ENCODE measurements around the gene ASH1L.
"Not testable (repeated sequence)": the region's sequence is repeated elsewhere in the genome, so short reads cannot be mapped to it uniquely, and the experiment has no call there.

Gene ASH1L

DNA sequence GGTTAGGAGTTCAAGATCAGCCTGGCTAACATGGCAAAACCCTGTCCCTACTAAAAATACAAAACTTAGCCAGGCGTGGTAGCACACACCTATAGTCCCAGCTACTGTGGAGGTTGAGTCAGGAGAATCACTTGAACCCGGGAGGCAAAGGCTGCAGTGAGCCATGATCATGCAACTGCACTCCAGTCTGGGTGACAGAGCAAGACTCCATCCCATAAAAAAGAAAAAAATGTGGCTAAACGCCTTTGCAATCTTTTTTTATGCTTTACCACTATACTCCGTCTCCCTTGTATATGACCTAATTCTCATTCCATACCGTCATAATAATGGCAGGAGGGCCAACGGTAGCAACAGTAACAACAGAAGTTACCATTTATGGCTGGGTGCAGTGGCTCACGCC lies 109.5 kb downstream of the ASH1L start:
- no peak for DNase-seq (ENCODE audit: low read depth, low spot score)

DNA sequence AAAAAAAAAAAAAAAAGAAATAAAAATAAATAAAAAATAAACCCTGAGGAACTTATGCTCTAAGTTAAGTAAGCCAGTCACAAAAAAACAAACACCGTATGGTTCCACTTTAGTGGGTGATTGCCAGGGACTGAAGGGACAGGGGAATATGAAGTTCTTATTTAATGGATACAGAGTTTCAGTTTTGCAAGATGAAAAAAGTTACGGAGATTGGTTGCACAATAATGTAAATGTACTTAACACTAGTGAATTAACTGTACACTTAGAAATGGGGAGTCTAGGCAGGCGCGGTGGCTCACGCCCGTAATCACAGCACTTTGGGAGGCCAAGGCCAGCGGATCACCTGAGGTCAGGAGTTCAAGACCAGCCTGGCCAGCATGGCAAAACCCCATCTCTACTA lies 111.4 kb downstream of the ASH1L start:
- DNase-seq (ENCODE audit: low read depth, low spot score): no peak

DNA sequence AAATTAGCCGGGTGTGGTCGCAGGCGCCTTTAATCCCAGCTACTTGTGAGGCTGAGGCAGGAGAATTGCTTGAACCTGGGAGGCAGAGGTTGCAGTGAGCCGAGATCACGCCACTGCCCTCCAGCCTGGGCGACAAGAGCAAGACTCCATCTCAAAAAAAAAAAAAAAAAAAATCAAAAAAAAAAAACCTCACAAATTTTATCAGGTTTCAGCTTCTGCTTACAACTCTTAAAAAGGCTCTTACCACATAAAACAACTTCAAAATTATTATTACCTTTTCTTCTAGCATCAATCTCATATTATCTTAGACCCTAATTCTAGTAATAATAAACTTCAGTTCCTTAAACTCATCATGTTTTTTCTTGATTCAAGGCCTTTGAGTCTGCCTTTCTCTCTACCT lies 120.2 kb downstream of the ASH1L start:
- not testable (repeated sequence) for DNase-seq (ENCODE audit: low read depth, low spot score)

GRCh38 chr1:155437405-155437804 lies 125.2 kb downstream of the ASH1L start:
- DNase-seq (ENCODE audit: low read depth, low spot score): no peak

DNA sequence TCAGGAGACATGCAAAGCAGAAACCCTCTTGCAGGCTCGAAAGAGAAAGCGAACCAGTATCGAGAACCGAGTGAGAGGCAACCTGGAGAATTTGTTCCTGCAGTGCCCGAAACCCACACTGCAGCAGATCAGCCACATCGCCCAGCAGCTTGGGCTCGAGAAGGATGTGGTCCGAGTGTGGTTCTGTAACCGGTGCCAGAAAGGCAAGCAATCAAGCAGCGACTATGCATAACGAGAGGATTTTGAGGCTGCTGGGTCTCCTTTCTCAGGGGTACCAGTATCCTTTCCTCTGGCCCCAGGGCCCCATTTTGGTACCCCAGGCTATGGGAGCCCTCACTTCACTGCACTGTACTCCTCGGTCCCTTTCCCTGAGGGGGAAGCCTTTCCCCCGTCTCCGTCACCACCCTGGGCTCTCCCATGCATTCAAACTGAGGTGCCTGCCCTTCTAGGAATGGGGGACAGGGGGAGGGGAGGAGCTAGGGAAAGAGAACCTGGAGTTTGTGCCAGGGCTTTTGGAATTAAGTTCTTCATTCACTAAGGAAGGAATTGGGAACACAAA lies 128.7 kb downstream of the ASH1L start:
- DNase-seq (ENCODE audit: low read depth, low spot score): not testable (repeated sequence)

DNA sequence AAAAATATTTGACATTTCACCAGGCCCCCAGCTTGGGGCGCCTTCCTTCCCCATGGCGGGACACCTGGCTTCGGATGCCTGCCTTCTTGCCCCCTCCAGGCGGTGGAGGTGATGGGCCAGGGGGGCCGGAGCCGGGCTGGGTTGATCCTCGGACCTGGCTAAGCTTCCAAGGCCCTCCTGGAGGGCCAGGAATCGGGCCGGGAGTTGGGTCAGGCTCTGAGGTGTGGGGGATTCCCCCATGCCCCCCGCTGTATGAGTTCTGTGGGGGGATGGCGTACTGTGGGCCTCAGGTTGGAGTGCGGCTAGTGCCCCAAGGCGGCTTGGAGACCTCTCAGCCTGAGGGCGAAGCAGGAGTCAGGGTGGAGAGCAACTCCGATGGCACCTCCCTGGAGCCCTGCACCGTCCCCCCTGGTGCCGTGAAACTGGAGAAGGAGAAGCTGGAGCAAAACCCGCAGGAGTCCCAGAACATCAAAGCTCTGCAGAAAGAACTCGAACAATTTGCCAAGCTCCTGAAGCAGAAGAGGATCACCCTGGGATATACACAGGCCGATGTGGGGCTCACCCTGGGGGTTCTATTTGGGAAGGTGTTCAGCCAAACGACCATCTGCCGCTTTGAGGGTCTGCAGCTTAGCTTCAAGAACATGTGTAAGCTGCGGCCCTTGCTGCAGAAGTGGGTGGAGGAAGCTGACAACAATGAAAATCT lies 129.3 kb downstream of the ASH1L start:
- not testable (repeated sequence) for DNase-seq (ENCODE audit: low read depth, low spot score)

DNA sequence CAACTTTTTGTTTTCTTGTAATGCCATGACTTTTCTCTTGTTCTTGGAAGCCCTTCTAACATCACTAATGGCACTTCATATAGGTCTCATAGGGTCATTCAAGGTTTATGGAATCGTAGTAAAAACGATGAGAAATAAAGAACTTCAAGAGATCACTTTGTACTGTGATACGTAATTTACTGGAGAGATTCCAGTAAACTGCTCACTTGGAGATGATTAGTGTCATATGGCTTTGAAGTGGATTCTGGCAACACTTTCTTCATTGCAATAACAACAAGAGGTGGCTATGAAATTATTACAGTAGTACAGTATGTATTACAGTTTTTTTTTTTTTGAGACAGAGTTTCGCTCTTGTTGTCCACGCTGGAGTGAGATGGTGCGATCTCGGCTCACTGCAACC lies 138.5 kb downstream of the ASH1L start:
- DNase-seq (ENCODE audit: low read depth, low spot score): no peak

DNA sequence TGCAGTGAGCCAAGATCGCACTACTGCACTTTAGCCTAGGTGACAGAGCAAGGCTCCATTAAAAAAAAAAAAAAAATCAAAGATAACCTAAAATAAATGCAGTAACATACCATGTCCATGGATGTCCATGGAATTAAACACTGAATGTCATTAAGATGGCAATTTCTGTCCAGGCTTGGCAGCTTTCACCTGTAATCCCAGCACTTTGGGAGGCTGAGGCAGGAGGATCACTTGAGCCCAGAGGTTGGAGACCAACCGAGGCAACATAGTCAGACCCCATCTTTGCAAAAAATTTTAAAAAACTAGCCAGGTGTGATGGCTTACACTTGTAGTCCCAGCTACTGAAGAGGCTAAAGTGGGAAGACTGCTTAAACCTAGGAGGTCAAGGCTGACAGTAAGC lies 141.8 kb downstream of the ASH1L start:
- DNase-seq (ENCODE audit: low read depth, low spot score): no peak

DNA sequence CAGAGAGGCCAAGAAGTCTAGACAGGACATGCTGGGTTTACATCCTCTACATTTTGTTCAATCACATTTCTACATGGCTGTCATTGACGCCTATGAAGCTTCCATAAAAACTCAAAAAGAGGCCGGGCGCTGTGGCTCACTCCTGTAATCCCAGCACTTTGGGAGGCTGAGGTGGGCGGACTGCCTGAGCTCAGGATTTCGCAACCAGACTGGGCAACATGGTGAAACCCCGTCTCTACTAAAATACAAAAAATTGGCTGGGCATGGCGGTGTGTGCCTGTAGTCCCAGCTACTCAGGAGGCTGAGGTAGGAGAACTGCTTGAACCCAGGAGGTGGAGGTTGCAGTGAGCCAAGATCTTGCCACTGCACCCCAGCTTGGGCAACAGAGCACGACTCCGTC lies 150.8 kb downstream of the ASH1L start:
- DNase-seq (ENCODE audit: low read depth, low spot score): not testable (repeated sequence)

- DNase-seq (ENCODE audit: low read depth, low spot score): no peak
Measured at GRCh38 chr1:155410931-155411330, 151.7 kb downstream of the ASH1L start.

GRCh38 chr1:155396874-155397476 lies 165.6 kb downstream of the ASH1L start:
- DNase-seq (ENCODE audit: low read depth, low spot score): no peak

DNA sequence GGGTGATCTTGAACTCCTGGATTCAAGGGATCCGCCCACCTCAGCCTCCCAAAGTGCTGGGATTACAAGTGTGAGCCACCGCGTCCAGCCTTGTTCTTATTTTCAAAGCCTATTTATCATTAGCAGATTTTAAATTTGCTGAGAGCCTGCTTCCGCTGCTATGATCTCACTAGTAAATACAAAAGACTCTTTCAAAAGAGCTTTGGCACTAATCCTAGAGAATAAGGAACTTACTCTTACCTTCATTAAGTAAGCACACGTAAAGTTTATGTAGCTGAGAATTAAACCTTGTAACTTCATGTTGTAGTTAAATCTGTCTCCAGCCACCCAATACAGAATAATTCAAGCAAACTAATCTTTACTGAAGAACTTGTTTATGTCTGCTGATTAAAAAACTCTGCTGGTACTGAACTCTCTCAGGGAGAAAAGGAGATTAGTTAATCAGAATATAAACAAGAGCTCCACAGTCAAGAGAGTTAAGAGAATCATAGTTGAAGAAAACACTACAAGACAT lies 169.6 kb downstream of the ASH1L start:
- no peak for DNase-seq (ENCODE audit: low read depth, low spot score)

DNA sequence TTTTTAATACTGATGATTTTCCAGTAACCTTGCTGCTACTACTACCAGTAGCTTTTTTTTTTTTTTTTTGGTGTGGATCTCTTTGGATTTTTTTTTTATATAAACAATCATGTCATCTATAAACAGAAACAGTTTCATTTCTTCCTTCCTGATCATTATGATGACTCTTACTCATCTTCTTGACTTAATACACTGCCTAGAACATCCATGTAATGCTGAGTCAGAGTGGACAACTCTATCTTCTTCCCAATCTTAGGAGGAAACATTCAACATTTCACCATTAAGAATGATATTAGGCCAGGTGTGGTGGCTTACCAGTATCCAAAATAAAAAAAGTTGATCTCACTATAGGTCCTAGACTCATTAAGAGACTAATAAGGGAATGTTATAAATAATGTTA lies 172.8 kb downstream of the ASH1L start:
- DNase-seq (ENCODE audit: low read depth, low spot score): no peak

DNA sequence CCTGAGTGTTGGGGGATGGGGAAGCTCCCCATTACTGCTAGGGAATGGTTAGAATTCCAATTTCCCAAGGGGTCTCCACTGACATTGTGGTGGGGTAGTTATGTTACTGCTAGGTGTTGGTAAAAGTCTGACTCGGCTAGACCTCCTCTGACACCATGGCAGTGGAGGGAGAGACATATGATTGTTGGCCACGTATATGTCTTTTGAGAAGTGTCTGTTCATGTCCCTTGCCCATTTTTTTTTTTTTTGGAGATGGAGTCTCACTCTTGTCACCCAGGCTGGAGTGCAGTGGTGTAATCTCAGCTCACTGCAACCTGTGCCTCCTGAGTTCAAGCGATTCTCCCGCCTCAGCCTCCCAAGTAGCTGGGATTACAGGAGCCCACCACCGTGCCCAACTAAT lies 176.8 kb downstream of the ASH1L start:
- DNase-seq (ENCODE audit: low read depth, low spot score): not testable (repeated sequence)

- DNase-seq (ENCODE audit: low read depth, low spot score): no peak
Measured at GRCh38 chr1:155383406-155383805, 179.2 kb downstream of the ASH1L start.

DNA sequence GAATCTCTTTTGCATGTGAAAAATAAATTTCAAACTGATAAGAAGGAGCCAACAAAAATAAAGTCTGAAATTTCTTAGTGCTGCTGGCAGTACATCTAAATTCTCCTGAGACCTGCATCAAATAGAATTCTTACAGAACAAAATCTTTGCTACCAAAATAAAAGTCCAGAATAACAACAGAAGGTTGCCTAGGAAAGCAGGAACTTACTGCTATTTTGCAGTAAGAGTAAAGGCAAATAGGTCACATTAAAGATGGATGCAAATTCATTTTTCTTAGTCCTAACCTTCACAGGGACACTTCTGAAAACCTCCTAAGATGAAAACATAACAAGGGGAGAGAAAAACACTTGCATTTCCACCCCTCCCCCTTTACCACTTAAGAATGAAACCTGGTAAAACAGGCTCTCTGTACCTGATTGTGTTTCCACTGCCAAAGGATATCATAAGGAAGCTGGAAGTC lies 182.9 kb downstream of the ASH1L start:
- peak; percentile 67 for DNase-seq (ENCODE audit: low read depth, low spot score)

DNA sequence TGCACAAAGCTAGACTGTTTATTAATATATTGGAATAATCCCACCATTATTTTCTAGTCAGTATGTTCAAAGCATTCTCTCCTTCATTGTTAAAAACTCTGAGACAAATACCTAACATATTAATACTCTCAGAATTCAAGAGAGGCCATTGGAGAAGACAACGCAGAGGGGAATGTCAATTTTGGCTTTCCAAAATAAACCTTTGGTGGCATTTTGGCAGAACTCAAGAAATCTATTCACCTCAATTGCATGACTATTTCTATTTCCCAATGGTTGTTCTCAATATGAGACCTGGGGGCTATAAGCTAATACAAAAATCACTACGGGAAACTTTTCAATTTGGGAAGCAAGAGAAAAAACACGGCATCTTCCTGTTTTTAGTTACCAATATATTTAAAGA lies 183.4 kb downstream of the ASH1L start:
- DNase-seq (ENCODE audit: low read depth, low spot score): no peak

DNA sequence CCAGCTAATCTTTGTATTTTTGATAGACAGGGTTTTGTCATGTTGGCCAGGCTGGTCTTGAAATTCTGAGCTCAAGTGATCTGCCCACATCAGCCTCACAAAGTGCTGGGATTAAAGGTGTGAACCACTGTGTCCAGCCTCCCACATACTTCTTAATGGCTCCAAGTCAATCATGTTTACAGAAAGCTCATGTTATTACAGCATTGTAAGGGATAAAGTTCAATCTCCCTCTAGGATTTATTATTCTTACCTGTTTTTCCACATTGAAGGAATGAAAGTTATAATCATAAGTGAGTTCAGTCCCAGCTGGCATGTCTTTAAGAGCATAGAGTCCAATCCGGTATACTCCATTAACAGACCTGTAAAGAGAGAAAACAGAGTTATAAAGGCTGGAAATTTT lies 202.6 kb downstream of the ASH1L start:
- no peak for DNase-seq (ENCODE audit: low read depth, low spot score)

GRCh38 chr1:155352631-155353030 lies 210.0 kb downstream of the ASH1L start:
- DNase-seq (ENCODE audit: low read depth, low spot score): no peak

- no peak for DNase-seq (ENCODE audit: low read depth, low spot score)
Measured at GRCh38 chr1:155342842-155343241, 219.8 kb downstream of the ASH1L start.

GRCh38 chr1:155339515-155340097 lies 223.0 kb downstream of the ASH1L start:
- DNase-seq (ENCODE audit: low read depth, low spot score): no peak

DNA sequence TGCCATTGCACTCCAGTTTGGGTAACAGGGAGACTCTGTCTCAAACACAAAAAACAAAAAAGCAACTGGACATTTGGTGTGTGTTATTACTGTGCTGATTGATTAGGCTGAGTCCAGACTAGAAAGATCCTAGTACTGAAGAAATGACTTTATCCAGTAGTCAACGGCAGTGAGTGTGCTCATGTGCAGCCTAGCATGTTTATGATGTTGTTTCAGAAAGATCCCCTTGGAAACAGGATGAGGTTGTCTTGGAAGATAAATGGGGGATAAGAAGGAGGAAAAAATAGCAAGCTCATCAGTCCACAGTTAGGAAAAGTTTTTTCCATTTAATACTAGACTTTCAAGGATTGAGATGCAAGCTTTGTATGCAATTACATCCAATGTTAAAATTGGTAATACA lies 227.6 kb downstream of the ASH1L start:
- DNase-seq (ENCODE audit: low read depth, low spot score): no peak
